AG04449 (cell line): ENCODE measurements around the gene NOD1.

Experiments
- CTCF ChIA-PET: fragments of 350-600 bp; formaldehyde crosslinking; extraction: SDS; loops from one replicate; lab custom pipeline; 2021; ENCODE audit warnings: antibody characterized with exemption; lab: Yijun Ruan, JAX
- POLR2A ChIA-PET: fragments of 400-600, 350-600 bp; formaldehyde crosslinking; extraction: SDS; loops from one replicate; lab custom pipeline; 2020; ENCODE audit warnings: antibody characterized with exemption, inconsistent platforms; lab: Yijun Ruan, JAX
- DNase-seq: peaks from one replicate; pipeline ENCODE4 v3.0.0-alpha.2; 2010; ENCODE audit warnings: low read depth, low spot score
- H3K4me3 ChIP-seq: 2 replicates; pipeline ENCODE4 v1.5.1; 2011; ENCODE audit warnings: low read depth, mild to moderate bottlenecking, control low read depth, low read length
- TF ChIP-seq, protein P1 (sequence below): IDR thresholded peaks from one replicate; pipeline ENCODE4 v1.5.1; 2011; ENCODE audit warnings: mild to moderate bottlenecking, moderate library complexity, low read length, control low read depth, inconsistent platforms; ENCODE audit not compliant: insufficient read depth; ENCODE audit errors: missing control alignments

NOD1 gene

GRCh38 chr7:30451539-30452279, 26.9 kb downstream of the NOD1 start:
- CTCF ChIA-PET, result no interaction called here

GRCh38 chr7:30450983-30451497, 27.5 kb downstream of the NOD1 start:
- H3K4me3 ChIP-seq, result no peak overlapping the region
- CTCF ChIA-PET, result interaction anchor here (2.8 kb wide), 1 partner anchor 18 kb away, joined by 9 read pairs; no protein-coding TSS in a partner anchor
- TF ChIP-seq, protein P1, sequence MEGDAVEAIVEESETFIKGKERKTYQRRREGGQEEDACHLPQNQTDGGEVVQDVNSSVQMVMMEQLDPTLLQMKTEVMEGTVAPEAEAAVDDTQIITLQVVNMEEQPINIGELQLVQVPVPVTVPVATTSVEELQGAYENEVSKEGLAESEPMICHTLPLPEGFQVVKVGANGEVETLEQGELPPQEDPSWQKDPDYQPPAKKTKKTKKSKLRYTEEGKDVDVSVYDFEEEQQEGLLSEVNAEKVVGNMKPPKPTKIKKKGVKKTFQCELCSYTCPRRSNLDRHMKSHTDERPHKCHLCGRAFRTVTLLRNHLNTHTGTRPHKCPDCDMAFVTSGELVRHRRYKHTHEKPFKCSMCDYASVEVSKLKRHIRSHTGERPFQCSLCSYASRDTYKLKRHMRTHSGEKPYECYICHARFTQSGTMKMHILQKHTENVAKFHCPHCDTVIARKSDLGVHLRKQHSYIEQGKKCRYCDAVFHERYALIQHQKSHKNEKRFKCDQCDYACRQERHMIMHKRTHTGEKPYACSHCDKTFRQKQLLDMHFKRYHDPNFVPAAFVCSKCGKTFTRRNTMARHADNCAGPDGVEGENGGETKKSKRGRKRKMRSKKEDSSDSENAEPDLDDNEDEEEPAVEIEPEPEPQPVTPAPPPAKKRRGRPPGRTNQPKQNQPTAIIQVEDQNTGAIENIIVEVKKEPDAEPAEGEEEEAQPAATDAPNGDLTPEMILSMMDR, result no peak
- POLR2A ChIA-PET, result no interaction called here
- DNase-seq, result no peak

More at GRCh38 chr7:30451539-30452279, 26.9 kb downstream of the NOD1 start:
- TF ChIP-seq, protein P1, result no peak
- POLR2A ChIA-PET, result no interaction called here
- DNase-seq, result no peak
- H3K4me3 ChIP-seq, result no peak overlapping the region

GRCh38 chr7:30450240-30450982, 28.2 kb downstream of the NOD1 start:
- POLR2A ChIA-PET, result no interaction called here
- no peak for DNase-seq
- CTCF ChIA-PET, result interaction anchor here (2.8 kb wide), 1 partner anchor 19 kb away, joined by 9 read pairs; no protein-coding TSS in a partner anchor
- TF ChIP-seq, protein P1, result no peak
- no peak overlapping the region for H3K4me3 ChIP-seq

- no peak for DNase-seq
- POLR2A ChIA-PET, result no interaction called here
- CTCF ChIA-PET, result interaction anchor here (1.2 to 2.8 kb wide), 2 partner anchors 10 to 20 kb away, joined by 3 to 9 read pairs; no protein-coding TSS in a partner anchor
- no peak overlapping the region for H3K4me3 ChIP-seq
- TF ChIP-seq, protein P1, result no peak
Measured at GRCh38 chr7:30448461-30449189, 30.0 kb downstream of the NOD1 start.

GRCh38 chr7:30447466-30447865, 31.1 kb downstream of the NOD1 start:
- CTCF ChIA-PET, result no interaction called here
- H3K4me3 ChIP-seq, result no peak overlapping the region
- POLR2A ChIA-PET, result no interaction called here
- no peak for DNase-seq
- TF ChIP-seq, protein P1, result no peak
